ENCODE results near the gene APC2. TPM values are rescaled to one million over a fixed set of nuclear protein-coding genes. Genes with fewer than 3 reads are reported as not detected.

Gene APC2
- total RNA-seq, 4 donors from 2014 or later, result under 0.01 TPM; not detected in 3

DNA sequence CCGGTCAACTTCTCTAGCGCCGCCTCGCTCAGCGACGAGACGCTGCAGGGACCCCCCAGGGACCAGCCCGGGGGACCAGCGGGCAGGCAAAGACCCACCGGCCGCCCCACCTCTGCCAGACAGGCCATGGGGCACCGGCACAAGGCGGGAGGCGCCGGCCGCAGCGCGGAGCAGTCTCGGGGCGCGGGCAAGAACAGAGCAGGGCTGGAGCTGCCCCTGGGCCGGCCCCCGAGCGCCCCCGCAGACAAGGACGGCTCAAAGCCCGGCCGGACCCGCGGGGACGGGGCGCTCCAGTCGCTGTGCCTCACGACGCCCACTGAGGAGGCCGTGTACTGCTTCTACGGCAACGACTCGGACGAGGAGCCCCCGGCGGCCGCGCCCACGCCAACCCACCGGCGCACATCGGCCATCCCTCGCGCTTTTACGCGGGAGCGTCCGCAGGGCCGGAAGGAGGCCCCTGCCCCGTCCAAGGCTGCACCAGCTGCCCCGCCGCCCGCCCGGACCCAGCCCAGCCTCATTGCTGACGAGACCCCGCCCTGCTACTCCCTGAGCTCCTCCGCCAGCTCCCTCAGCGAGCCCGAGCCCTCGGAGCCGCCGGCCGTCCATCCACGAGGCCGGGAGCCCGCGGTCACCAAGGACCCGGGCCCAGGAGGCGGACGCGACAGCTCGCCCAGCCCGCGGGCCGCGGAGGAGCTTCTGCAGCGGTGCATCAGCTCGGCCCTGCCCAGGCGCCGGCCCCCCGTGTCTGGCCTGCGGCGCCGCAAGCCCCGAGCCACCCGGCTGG lies 17.8 kb downstream of the APC2 start:
- Histone ChIP-seq H3K27me3 (peaks cover 33 to 90% (median 41%) of the 10 kb centered on the region in 4 donors), H3K9me3 (no peaks in the 10 kb centered on the region), H3K4me1 (peaks cover 52 to 78% (median 61%) of the 10 kb centered on the region in 3 donors), H3K27ac (no peak overlapping the region), H3K36me3 (no peaks in the 10 kb centered on the region), H3K4me3 (peak overlapping the region in 2 of 4 donors; percentile 47 to 63)
- 3% methylated on average over 6 of the region's 92 CpGs; no CpG with 5 or more reads in 1 of the 2 donors for WGBS, 2 donors
- TF ChIP-seq, protein P1, sequence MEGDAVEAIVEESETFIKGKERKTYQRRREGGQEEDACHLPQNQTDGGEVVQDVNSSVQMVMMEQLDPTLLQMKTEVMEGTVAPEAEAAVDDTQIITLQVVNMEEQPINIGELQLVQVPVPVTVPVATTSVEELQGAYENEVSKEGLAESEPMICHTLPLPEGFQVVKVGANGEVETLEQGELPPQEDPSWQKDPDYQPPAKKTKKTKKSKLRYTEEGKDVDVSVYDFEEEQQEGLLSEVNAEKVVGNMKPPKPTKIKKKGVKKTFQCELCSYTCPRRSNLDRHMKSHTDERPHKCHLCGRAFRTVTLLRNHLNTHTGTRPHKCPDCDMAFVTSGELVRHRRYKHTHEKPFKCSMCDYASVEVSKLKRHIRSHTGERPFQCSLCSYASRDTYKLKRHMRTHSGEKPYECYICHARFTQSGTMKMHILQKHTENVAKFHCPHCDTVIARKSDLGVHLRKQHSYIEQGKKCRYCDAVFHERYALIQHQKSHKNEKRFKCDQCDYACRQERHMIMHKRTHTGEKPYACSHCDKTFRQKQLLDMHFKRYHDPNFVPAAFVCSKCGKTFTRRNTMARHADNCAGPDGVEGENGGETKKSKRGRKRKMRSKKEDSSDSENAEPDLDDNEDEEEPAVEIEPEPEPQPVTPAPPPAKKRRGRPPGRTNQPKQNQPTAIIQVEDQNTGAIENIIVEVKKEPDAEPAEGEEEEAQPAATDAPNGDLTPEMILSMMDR (IDR thresholded peaks at IDR 0.05), result no peak
- TF ChIP-seq POLR2A (IDR thresholded peaks at IDR 0.05), result no peak
- intact Hi-C loops (cut with DNase I), result no loop called here
- DNase-seq, result no peak

DNA sequence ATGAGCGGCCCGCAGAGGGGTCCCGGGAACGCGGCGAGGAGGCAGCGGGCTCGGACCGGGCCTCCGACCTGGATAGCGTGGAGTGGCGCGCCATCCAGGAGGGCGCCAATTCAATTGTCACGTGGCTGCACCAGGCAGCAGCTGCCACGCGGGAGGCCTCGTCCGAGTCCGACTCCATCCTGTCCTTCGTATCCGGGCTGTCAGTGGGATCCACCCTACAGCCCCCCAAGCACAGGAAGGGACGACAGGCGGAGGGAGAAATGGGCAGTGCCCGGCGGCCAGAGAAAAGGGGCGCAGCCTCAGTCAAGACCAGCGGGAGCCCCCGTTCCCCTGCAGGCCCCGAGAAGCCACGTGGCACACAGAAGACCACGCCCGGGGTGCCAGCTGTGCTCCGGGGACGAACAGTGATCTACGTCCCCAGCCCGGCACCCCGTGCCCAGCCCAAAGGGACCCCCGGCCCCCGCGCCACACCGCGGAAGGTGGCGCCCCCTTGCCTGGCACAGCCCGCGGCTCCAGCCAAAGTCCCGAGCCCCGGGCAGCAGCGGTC lies 18.4 kb downstream of the APC2 start:
- no peak for DNase-seq
- Histone ChIP-seq H3K27me3 (peaks cover 33 to 97% (median 45%) of the 10 kb centered on the region in 4 donors), H3K27ac (no peak overlapping the region), H3K4me3 (peak overlapping the region in 3 of 4 donors; percentile 25 to 63 (median 47)), H3K36me3 (no peaks in the 10 kb centered on the region), H3K4me1 (peaks cover 52 to 83% (median 61%) of the 10 kb centered on the region in 3 donors), H3K9me3 (no peaks in the 10 kb centered on the region)
- intact Hi-C loops (cut with DNase I), result no loop called here
- TF ChIP-seq, protein P1 (IDR thresholded peaks at IDR 0.05), result no peak
- WGBS, 2 donors, result 4% methylated on average over 15 of the region's 49 CpGs; no CpG with 5 or more reads in 1 of the 2 donors

DNA sequence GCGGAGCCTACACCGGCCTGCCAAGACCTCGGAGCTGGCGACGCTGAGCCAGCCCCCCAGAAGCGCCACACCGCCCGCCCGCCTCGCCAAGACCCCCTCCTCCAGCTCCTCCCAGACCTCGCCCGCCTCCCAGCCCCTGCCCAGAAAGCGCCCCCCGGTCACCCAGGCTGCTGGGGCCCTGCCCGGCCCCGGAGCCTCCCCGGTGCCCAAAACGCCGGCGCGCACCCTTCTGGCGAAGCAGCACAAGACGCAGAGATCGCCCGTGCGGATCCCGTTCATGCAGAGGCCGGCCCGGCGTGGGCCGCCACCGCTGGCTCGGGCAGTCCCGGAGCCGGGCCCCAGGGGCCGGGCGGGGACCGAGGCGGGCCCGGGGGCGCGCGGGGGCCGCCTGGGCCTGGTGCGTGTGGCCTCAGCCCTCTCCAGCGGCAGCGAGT lies 18.9 kb downstream of the APC2 start:
- peaks cover 52 to 83% (median 61%) of the 10 kb centered on the region in 3 donors for H3K4me1 ChIP-seq
- intact Hi-C loops (cut with DNase I), result no loop called here
- H3K27me3 ChIP-seq, result peaks cover 33 to 100% (median 45%) of the 10 kb centered on the region in 4 donors
- H3K36me3 ChIP-seq, result no peaks in the 10 kb centered on the region
- H3K27ac ChIP-seq, result no peak overlapping the region
- H3K4me3 ChIP-seq, result peak overlapping the region; percentile 10 to 63 (median 36)
- TF ChIP-seq, protein P1 (IDR thresholded peaks at IDR 0.05), result no peak
- DNase-seq, result no peak
- no peaks in the 10 kb centered on the region for H3K9me3 ChIP-seq
- WGBS, 2 donors, result no CpG with 5 or more reads among the region's 47 CpGs

DNA sequence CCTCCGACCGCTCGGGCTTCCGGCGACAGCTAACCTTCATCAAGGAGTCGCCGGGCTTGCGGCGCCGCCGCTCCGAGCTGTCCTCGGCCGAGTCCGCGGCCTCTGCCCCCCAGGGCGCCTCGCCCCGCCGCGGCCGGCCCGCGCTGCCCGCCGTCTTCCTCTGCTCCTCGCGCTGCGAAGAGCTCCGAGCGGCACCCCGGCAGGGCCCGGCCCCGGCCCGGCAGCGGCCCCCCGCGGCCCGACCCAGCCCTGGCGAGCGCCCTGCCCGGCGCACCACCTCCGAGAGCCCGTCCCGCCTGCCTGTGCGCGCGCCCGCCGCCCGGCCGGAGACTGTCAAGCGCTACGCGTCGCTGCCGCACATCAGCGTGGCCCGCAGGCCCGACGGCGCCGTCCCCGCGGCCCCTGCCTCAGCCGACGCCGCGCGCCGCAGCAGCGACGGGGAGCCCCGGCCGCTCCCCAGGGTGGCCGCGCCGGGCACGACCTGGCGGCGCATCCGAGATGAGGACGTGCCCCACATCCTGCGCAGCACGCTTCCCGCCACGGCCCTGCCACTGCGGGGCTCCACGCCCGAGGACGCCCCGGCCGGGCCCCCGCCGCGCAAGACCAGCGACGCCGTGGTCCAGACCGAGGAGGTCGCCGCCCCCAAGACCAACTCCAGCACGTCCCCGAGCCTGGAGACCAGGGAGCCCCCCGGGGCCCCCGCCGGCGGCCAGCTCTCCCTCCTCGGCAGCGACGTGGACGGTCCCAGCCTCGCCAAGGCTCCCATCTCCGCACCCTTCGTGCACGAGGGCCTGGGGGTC lies 19.5 kb downstream of the APC2 start:
- H3K27me3 ChIP-seq, result peaks cover 33 to 100% (median 45%) of the 10 kb centered on the region in 4 donors
- intact Hi-C loops (cut with DNase I), result no loop called here
- H3K4me1 ChIP-seq, result peaks cover 52 to 83% (median 61%) of the 10 kb centered on the region in 3 donors
- peak overlapping the region; percentile 24 to 63 (median 36) for H3K4me3 ChIP-seq
- DNase-seq, result no peak
- no peaks in the 10 kb centered on the region for H3K9me3 ChIP-seq
- TF ChIP-seq POLR2A (IDR thresholded peaks at IDR 0.05), result no peak
- TF ChIP-seq, protein P1 (IDR thresholded peaks at IDR 0.05), result no peak
- WGBS, 2 donors, result no CpG with 5 or more reads among the region's 117 CpGs
- H3K36me3 ChIP-seq, result peaks cover 0 to 3% (median 0%) of the 10 kb centered on the region in 3 donors
- H3K27ac ChIP-seq, result no peak overlapping the region

DNA sequence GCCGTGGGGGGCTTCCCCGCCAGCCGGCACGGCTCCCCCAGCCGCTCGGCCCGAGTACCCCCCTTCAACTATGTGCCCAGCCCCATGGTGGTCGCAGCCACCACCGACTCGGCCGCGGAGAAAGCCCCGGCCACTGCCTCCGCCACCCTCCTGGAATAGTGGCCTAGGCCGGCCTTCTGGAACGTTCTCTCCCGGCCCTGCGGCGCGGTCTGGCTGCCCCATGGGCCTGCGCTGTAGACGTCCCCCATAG lies 20.1 kb downstream of the APC2 start:
- H3K27ac ChIP-seq, result no peak overlapping the region
- DNase-seq, result no peak
- no peak for TF ChIP-seq POLR2A (IDR thresholded peaks at IDR 0.05)
- TF ChIP-seq, protein P1 (IDR thresholded peaks at IDR 0.05), result no peak
- H3K4me1 ChIP-seq, result peaks cover 52 to 82% (median 61%) of the 10 kb centered on the region in 3 donors
- peaks cover 0 to 8% (median 0%) of the 10 kb centered on the region in 3 donors for H3K36me3 ChIP-seq
- WGBS, 2 donors, result no CpG with 5 or more reads among the region's 22 CpGs
- H3K27me3 ChIP-seq, result peaks cover 33 to 100% (median 45%) of the 10 kb centered on the region in 4 donors
- H3K4me3 ChIP-seq, result peak overlapping the region; percentile 21 to 63 (median 36)
- no peaks in the 10 kb centered on the region for H3K9me3 ChIP-seq
- intact Hi-C loops (cut with DNase I), result no loop called here
